Measurements from ENCODE around the gene RMDN2.

GRCh38 chr2:37876227-37876626, 48.9 kb upstream of the RMDN2 start:
- TF ChIP-seq CTCF (IDR thresholded peaks at IDR 0.05; ENCODE audit: low read length) (no peak), EZH2phosphoT487 (IDR thresholded peaks at IDR 0.05; ENCODE audit: low read length) (no peak)
